ENCODE data around the gene SLC22A6.

The SLC22A6 gene

DNA sequence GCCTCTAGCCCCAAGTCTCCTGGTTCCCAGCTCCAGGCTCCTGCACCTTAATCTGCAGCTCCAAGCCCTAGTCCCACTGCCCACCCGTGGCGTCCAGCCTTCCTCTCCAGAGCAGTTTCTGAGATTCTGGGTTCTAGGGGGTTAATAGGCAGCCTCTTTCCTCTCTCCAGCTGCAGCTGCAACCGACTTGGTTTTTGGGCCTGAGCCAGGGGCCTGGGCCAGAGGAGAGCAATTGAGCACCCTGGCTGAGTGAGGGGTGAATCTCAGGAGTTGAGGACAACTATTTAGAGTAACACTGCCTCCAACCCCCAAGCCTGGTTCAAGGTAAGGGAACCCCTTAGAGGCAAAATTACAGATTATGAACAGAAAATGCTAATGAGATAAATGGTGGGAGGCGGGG is 54.6 kb downstream of the SLC22A6 start:
- DNase-seq, result no peak

DNA sequence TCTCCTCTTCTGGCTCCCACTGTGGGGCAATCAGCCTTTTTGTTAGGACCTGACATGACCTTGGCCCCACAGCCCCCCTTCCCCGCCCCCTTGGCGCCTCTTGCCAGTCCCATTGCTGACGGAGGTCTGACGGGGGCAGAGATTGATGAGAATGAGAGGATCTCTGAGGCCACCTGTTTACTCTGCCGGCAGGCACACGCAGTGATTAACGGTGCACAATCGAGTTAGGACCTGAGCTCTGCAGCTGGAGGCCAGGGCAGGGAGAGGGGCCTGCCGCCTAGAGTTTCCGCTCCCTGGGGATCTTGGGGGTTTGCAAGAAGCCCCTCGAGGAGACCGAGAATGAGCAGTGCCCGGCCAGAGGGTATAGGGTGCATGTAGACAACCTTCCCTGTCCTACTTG is 56.8 kb downstream of the SLC22A6 start:
- DNase-seq, result no peak

DNA sequence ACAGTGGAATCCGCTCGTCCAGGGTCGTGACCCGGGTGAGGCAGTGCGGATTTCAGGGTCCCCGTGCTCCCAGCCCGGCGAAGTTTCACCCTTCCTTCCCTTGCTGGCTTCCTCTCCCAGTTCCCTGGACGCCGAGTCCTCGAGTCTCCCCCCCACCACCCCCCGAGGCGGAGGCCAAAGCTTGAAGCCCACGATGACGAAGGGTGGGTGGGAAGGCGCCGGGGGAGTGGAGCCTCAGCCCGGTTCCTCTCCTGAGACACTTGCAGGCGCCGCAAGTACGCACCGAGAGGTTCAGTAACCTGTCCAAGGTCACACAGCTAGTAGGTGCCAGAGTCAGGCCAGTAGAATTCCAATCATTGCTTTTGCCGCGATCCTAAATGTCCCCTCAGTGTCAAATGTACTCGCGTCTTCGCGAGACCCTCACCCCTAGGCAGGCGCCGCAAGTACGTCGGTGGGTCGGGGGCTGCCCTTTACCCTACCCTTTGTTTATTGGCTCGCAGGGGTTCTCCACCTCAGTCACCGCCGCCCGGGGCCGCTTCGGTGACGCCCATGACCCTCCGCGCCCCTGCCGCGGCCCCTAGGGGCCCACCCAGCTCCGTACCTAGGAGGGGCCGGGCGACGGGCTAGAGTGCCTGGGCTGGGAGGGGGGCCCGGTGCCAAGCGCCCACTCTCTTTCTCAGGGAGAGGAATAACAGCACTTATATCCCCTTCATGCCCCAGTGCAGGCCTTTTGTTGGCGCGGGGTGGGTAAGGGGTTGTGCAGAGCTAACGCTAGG is 57.9 kb downstream of the SLC22A6 start:
- no peak for DNase-seq

Data from fibroblast of skin of scalp (primary cell).